ENCODE results near the gene MYCN.
"Not testable (repeated sequence)": the region's sequence is repeated elsewhere in the genome, so short reads cannot be mapped to it uniquely, and the experiment has no call there.

Gene MYCN

GRCh38 chr2:15945909-15946705 is 5.8 kb downstream of the MYCN start:
- no peak for DNase-seq

- DNase-seq, result no peak
Measured at GRCh38 chr2:15946983-15947382, 6.6 kb downstream of the MYCN start.

GRCh38 chr2:15947431-15947830 is 7.1 kb downstream of the MYCN start:
- no peak for DNase-seq

DNA sequence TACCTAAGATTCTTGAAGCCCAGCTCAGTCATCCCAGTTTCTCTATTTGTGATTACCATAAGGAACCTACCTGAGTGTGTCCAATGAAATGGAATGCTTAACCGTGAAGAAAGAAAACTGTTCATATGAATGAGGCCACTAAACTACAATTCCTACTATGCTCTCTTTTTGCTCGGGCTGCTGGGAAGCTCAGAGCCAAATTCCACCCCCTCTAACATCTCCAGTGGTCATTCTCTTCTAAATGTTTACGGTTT is 8.3 kb downstream of the MYCN start:
- DNase-seq, result no peak

DNA sequence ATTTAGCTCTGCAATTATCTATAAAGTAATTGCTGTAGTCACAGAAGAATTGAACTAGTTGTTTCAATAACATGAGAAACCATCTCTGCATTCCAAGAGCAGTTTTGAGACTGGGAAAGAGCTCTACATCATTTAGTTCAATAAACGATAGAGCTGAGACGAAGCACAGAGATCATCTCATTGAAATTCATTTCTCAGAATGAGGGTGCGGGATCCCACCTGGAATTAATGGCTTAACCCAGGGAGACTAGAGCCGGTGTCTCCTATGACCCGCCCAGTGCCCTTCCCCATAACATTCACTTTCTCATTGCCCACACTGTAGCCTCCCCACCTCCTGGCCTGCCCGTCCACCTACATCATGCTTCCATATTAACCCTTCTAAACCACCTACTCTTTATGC is 8.8 kb downstream of the MYCN start:
- DNase-seq, result no peak

- DNase-seq, result no peak
Measured at GRCh38 chr2:15949551-15949950, 9.2 kb downstream of the MYCN start.

DNA sequence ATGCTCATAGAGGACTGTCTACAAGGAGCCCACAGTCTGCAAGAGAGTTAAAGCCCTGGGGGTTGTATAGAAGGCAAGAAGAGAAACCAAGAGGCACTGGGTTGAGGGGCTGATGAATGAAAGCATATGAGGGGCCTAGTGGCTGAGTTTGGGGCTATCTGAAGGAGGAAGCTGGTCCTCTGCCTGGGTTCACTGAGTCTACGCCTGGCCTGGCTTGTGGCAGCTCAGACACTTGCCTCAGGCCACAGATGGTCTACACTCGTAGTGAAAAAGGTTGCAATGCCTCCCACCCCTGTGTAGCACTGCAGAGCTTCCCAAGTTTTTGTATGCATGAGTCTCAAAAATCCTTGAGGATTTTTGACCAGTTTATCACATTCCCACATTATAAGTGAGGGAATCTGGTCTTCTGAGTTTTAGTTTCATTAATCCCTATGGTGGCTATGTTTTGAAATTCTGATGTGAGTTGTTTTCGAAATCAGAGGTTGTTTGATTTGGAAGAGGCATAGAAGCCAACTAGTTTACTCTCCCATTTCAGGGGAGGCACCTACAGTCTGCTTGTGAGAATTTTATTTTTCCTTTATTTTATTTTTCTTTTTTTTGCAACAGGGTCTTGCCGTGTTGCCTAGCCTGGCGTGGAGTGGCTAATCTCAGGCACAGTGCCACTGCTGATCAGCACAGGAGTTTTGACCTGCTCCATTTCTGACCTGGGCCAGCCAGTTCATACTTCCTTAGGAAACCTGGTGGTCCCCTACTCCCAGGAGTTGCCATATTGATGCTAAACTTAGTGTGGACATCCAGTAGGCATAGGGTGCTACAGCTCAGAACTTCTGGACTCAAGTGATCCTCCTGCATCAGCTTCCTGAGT is 10.0 kb downstream of the MYCN start:
- DNase-seq, result no peak

DNA sequence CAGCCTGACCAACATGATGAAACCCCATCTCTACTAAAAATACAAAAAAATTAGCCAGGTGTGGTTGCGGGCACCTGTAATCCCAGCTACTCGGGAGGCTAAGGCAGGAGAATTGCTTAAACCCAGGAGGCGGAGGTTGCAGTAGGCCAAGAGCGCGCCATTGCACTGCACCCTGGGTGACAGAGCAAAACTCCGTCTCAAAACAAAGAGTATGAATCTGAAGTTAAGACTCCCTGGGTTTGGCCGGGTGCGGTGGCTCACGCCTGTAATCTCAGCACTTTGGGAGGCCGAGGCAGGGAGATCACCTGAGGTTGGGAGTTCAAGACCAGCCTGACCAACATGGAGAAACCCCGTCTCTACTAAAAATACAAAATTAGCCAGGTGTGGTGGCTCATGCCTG is 11.6 kb downstream of the MYCN start:
- not testable (repeated sequence) for DNase-seq

GRCh38 chr2:15952451-15953146 is 12.2 kb downstream of the MYCN start:
- no peak for DNase-seq

DNA sequence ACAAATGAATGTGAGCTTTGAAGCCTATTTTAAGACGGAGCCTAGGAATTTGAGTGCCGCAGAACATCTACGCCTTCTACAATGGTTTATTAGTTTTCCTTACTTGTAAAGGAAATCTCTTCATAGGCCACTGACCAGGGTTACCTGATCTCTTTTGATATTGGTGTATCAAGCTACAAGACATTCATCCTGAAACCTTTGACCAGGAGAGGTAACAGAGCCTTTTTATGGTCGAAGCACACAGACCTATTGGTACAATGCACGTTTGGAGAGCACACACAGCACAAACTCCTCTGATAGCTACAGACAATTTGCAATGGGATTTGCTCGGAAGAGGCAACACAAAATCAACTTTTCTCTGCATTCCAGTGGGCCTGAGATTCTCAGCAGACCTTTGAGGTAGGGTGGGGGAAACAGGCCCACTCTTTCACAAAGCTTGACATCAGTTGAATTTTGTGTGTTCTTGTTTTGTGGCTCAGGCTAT is 12.8 kb downstream of the MYCN start:
- DNase-seq, result no peak

DNA sequence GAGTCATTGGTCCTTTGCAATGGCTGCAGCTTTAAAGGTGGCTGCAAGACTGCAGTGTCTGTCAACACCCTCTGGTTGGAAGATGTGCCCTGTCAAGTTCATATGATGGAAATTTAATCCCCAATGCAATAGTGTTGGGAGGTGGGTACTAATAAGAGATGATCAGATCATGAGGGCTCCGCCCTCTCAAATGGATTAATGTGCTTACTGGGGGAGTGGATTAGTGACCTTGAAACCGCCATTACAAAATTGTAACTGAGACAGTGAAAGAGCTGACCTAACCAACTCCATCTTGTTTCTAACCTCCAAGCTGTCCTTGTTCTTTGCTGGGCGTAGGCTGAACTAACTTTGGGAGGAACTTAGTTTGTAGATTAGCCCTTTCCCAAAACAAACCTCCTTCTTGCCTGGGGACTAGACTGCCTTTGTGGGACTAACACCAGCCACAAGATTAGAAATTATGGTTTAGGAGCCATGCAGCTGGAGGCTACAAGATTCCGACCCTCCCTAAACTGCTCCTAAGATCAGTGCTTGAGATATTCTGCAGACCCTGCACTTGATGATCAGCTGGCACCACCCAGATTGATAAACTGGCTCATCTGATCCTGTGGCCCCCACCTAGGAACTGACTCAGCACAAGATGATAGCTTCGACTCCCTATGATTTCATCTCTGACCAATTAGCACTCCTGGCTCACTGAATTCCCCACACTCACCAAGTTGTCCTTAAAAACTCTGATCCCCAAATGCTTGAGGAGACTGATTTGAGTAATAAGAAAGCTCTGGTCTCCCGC is 13.7 kb downstream of the MYCN start:
- no peak for DNase-seq

DNA sequence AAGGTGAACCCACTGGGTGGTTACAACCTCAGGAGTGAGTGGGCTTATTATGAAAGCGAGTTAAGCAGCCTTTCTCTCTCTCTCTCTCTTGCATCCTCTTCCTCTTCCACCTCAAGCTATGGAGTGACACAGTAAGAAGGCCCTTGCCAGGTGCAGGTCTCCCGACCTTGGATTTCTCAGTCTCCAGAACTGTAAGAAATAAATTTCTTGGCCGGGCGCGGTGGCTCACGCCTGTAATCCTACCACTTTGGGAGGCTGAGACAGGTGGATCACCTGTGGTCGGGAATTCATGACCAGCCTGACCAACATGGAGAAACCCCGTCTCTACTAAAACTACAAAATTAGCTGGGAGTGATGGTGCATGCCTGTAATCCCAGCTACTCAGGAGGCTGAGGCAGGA is 14.4 kb downstream of the MYCN start:
- DNase-seq, result no peak

GRCh38 chr2:15955232-15955988 is 15.1 kb downstream of the MYCN start:
- DNase-seq, result no peak

- no peak for DNase-seq
Measured at GRCh38 chr2:15956230-15956629, 15.9 kb downstream of the MYCN start.

GRCh38 chr2:15956751-15957736 is 16.7 kb downstream of the MYCN start:
- no peak for DNase-seq

GRCh38 chr2:15957881-15958713 is 17.7 kb downstream of the MYCN start:
- DNase-seq, result no peak

- DNase-seq, result no peak
Measured at GRCh38 chr2:15959331-15960153, 19.2 kb downstream of the MYCN start.

- not testable (repeated sequence) for DNase-seq
Measured at GRCh38 chr2:15960154-15960520, 19.8 kb downstream of the MYCN start.

Data from NCI-H2029 (cell line).